CD4-positive, alpha-beta T cell (primary cell): ENCODE results near the gene PNMA8A. TPM values are rescaled to one million over a fixed set of nuclear protein-coding genes. Genes with fewer than 3 reads are reported as not detected.

Experiments used
- ATAC-seq: fragments of 200-7000 bp; cut with Tn5 transposase; one replicate; pipeline ENCODE4 v1.10.0; 2022; ENCODE audit warnings: mild to moderate bottlenecking; ENCODE audit not compliant: poor library complexity
- CTCF ChIA-PET: fragments of 350-600 bp; sonication (Branson Sonifier 250); formaldehyde crosslinking; loops from one replicate; lab custom pipeline; 2021; ENCODE audit warnings: antibody characterized with exemption, inconsistent platforms; lab: Charles Lee
- POLR2A ChIA-PET: fragments of 350-600 bp; sonication (Branson Sonifier 250); formaldehyde crosslinking; loops from one replicate; lab custom pipeline; 2021; ENCODE audit warnings: antibody characterized with exemption, inconsistent platforms; lab: Charles Lee
- DNase-seq, 14 experiments: peaks; one replicate each; pipeline ENCODE4 v3.0.0-alpha.2; 2013 to 2020; ENCODE audit warnings: mixed read lengths in 2 of 14
- H3K27ac ChIP-seq, 2 donors: one replicate each; pipeline versions ENCODE4 v1.5.1 to v1.7.0; 2013; ENCODE audit warnings: low read length in 2 of 2, low read depth in 1 of 2, mild to moderate bottlenecking in 1 of 2
- H3K27me3 ChIP-seq, 2 experiments: 1 replicate in 1 of 2; 2 replicates in 1 of 2; pipeline versions ENCODE4 v1.6.1 to v1.7.0; 2013; ENCODE audit warnings: low read length in 2 of 2, control low read depth in 1 of 2, mild to moderate bottlenecking in 1 of 2, moderate library complexity in 1 of 2; ENCODE audit not compliant: insufficient read depth in 2 of 2, control insufficient read depth in 1 of 2
- H3K36me3 ChIP-seq: one replicate; pipeline ENCODE4 v1.6.1; 2013; ENCODE audit warnings: low read length, control low read depth; ENCODE audit not compliant: insufficient read depth
- H3K4me1 ChIP-seq: one replicate; pipeline ENCODE4 v1.6.1; 2013; ENCODE audit warnings: low read length, control low read depth; ENCODE audit not compliant: insufficient read depth
- H3K4me3 ChIP-seq: one replicate; pipeline ENCODE4 v1.5.1; 2013; ENCODE audit warnings: mild to moderate bottlenecking, low read length, moderate library complexity
- H3K9me3 ChIP-seq, 2 experiments: 1 replicate in 1 of 2; 2 replicates in 1 of 2; pipeline versions ENCODE4 v1.6.1 to v1.7.0; 2013; ENCODE audit warnings: low read length in 2 of 2, mild to moderate bottlenecking in 2 of 2, control low read depth in 1 of 2, moderate library complexity in 1 of 2; ENCODE audit not compliant: control insufficient read depth in 1 of 2, insufficient read depth in 1 of 2
- H3K27ac Mint-ChIP-seq: one replicate; pipeline ENCODE4 v1.8.0; 2020; ENCODE audit warnings: mixed read lengths
- H3K27me3 Mint-ChIP-seq: one replicate; pipeline ENCODE4 v1.8.0; 2021; ENCODE audit warnings: mixed read lengths
- H3K36me3 Mint-ChIP-seq: one replicate; pipeline ENCODE4 v1.8.0; 2021; ENCODE audit warnings: low read depth, mixed read lengths
- H3K4me1 Mint-ChIP-seq: one replicate; pipeline ENCODE4 v1.8.0; 2021; ENCODE audit warnings: low read depth, mixed read lengths
- H3K4me3 Mint-ChIP-seq: one replicate; pipeline ENCODE4 v1.8.0; 2020; ENCODE audit warnings: mild to moderate bottlenecking, mixed read lengths
- H3K9me3 Mint-ChIP-seq: one replicate; pipeline ENCODE4 v1.8.0; 2020; ENCODE audit warnings: mixed read lengths
- CTCF ChIP-seq: fragments of 200-600 bp; IDR thresholded peaks from one replicate; pipeline ENCODE4 v1.8.0; 2022; ENCODE audit warnings: antibody characterized with exemption, mild to moderate bottlenecking
- intact Hi-C, 2 experiments: fragments of 100-400 bp; cut with DNase I in 1 of 2; cut with micrococcal nuclease in 1 of 2; formaldehyde crosslinking; loops; one replicate each; pipeline versions ENCODE4 v1.15.1 to v1.9.0; 2023 to 2025; cut with DNase I, micrococcal nuclease
- total RNA-seq, 174 experiments: library from RNA in 2 of 174; stranded (reverse) in 2 of 174; gene quantifications; one replicate each; pipeline ENCODE4 v1.2.3 and lab custom pipeline; 2021 to 2026

PNMA8A gene
- total RNA-seq, 2 experiments from 2014 or later: not detected

DNA sequence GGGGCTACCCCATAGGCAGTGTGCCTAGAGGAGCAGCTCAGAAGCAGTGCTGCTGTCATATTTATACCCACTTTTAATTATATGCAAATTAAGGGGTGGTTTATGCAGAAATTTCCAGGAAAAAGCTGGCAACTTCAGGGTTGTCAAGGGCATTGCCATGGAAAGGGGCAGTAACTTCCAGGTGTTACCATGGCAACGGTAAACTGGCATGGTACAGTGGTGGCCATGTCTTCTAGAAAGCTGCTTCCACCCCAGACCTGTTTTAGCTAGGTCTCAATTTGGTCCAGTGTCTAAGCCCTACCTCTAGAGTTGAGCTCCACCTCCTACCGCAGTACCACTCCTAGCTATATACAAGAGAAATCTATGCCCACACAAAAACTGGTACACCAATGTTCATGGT, 11.3 kb downstream of the PNMA8A start:
- Histone ChIP-seq H3K27me3 (peaks cover 4 to 6% of the 10 kb centered on the region in 2 experiments), H3K36me3 (no peaks in the 10 kb centered on the region), H3K9me3 (no peaks in the 10 kb centered on the region), H3K4me3 (no peak overlapping the region), H3K27ac (no peak overlapping the region), H3K4me1 (no peaks in the 10 kb centered on the region)
- Mint-ChIP-seq H3K27me3 (peaks cover 50% of the 10 kb centered on the region), H3K4me3 (no peak overlapping the region), H3K27ac (no peak overlapping the region), H3K9me3 (no peaks in the 10 kb centered on the region), H3K36me3 (no peaks in the 10 kb centered on the region), H3K4me1 (no peaks in the 10 kb centered on the region)
- DNase-seq: no peak
- no peak for ATAC-seq
- ChIA-PET POLR2A (no interaction called here), CTCF (no interaction called here)
- intact Hi-C loops: no loop called here
- no peak for TF ChIP-seq CTCF

GRCh38 chr19:46456930-46457329, 14.4 kb downstream of the PNMA8A start:
- Mint-ChIP-seq H3K4me1 (no peaks in the 10 kb centered on the region), H3K9me3 (no peaks in the 10 kb centered on the region), H3K27me3 (peaks cover 42% of the 10 kb centered on the region), H3K4me3 (no peak overlapping the region), H3K36me3 (no peaks in the 10 kb centered on the region), H3K27ac (no peak overlapping the region)
- TF ChIP-seq CTCF: no peak
- intact Hi-C loops: no loop called here
- no peaks in the 10 kb centered on the region for H3K36me3 ChIP-seq
- no peaks in the 10 kb centered on the region for H3K9me3 ChIP-seq
- POLR2A ChIA-PET: no interaction called here
- no peaks in the 10 kb centered on the region for H3K4me1 ChIP-seq
- no peak overlapping the region for H3K27ac ChIP-seq
- no peak overlapping the region for H3K4me3 ChIP-seq
- no peak for ATAC-seq
- CTCF ChIA-PET: no interaction called here
- H3K27me3 ChIP-seq: peaks cover 4 to 6% of the 10 kb centered on the region in 2 experiments
- DNase-seq: no peak

GRCh38 chr19:46454244-46454643, 17.1 kb downstream of the PNMA8A start:
- no peaks in the 10 kb centered on the region for H3K27me3 ChIP-seq
- intact Hi-C loops: no loop called here
- no peak for TF ChIP-seq CTCF
- no peaks in the 10 kb centered on the region for H3K4me1 ChIP-seq
- Mint-ChIP-seq H3K27me3 (peaks cover 56% of the 10 kb centered on the region), H3K27ac (no peak overlapping the region), H3K36me3 (no peaks in the 10 kb centered on the region), H3K4me1 (no peaks in the 10 kb centered on the region), H3K9me3 (peaks cover 6% of the 10 kb centered on the region), H3K4me3 (no peak overlapping the region)
- POLR2A ChIA-PET: no interaction called here
- H3K36me3 ChIP-seq: no peaks in the 10 kb centered on the region
- no peak for DNase-seq
- no peak for ATAC-seq
- H3K4me3 ChIP-seq: no peak overlapping the region
- CTCF ChIA-PET: no interaction called here
- no peak overlapping the region for H3K27ac ChIP-seq
- H3K9me3 ChIP-seq: peaks cover 5 to 6% of the 10 kb centered on the region in 2 experiments
